ENCODE data around the gene WNT5A.

WNT5A gene

DNA sequence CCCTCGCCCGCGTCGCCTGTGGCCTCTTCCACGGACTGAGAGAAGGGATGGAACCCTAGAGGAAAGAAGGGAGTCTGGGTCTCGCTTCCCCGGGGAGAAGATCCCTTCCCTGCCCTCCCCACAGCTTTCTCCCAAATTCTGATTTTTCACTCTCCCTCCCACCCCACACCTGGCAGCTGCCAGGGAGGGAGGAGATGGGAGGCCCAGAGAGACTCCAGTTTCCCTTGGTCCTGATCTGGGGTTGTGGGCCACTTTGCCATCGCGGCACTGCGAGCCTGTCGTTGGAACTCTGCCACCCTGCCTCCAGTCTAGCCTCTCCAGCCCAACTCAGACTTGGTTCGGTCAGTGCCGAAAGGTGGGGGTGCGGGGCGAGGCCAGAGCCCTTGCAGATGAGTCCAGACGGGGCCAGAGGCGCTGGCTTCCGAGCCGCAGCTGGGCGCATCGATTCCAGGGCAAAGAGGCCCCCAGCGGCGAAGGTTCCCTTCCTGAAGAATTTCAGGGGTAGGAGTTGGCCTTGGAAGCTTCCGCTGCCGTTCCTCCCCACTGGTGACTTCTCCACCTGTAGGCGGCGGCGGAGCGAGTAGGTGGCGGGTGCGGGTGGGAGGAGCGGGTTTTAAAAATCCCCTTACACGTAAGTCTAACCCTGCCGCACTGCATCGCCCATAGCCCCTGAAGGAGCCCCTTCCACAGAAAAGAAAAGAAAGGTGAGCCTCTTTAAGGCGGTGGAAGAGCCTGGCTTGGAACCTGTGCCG lies 5.2 kb downstream of the WNT5A start:
- DNase-seq: no peak

DNA sequence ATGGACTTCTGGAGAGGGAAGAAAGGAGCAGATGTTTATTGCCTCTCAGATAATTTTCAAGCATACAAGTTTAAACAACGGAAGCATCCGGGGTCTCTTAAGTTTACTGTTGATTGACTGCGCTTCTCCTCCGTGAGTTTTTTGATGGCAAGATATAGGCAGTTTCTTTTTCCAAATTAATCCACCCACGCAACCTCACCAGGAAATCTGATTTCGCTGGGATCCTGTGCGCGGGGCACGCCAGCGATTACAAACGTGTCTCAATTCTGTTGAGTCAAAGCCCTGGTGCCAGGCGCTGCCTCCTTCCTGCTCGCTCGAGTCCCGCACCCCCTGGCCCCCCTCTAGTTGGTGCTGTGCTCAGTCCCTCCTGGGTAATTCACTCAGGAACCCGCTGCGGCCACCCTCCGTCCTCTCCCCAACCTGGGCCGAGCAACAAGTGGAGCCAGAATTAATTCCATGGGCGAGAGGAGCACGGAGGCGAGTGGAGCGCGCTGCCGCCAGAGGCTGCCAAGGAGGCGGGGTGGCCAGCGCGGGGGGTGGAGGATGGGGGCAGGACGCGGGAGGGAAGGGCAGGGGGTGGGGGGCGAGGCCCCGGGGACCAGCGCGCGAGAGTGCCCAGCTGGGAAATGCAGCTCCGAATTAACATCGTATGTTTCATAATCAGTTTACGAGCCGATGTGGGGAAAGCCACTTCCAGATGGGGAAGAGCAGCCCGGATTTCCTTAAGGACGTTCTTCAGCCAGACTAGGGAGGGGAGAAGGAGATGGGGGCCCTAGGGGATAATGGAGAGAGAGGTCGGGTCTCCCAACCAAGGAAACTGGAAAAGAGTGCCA lies 6.0 kb downstream of the WNT5A start:
- no peak for DNase-seq

DNA sequence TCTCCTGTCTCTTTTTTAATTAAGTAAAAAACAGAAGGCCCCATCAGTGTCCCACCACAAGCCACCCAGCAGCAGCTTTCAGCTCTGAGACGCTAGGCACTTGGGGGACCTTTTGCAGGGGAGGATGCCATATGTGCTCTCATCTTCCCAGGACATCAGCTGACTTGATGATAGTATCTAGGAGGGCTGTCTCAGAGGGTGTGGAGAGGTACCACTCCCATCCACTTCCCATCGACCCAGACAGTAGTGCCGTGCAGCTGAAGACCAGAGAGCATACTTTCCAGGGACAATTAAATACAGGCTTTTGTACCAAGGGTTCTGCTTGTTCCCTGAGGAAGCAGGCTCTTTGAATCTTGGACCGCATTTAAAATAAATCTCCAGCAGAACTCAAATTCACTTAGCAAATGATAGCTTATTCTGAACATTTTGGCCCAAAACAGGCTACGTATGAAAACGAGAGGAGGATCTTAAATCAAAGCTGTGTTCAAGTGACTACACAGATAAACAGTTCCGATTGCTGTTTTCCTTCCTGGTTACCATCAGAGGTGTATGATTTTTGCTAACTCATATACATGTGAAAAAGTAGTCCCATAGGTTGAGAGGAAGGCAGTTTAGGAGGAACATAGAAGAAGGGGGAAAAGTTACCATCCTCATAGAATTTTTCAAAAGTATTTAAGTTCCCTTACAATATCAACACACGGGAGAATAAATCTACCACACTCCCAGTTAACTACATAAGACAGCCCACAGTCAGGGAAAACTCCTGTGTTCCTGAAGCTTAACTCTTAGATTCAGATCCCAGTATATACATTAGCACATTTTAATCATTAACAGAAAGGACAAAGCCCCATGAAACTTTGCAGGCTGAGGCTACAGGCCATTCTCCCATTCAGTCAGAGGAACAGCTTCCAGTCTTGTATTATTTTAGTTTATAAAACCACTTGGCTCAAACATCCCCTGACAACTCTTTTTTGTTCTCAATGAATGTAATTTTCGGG lies 9.5 kb downstream of the WNT5A start:
- DNase-seq: no peak

DNA sequence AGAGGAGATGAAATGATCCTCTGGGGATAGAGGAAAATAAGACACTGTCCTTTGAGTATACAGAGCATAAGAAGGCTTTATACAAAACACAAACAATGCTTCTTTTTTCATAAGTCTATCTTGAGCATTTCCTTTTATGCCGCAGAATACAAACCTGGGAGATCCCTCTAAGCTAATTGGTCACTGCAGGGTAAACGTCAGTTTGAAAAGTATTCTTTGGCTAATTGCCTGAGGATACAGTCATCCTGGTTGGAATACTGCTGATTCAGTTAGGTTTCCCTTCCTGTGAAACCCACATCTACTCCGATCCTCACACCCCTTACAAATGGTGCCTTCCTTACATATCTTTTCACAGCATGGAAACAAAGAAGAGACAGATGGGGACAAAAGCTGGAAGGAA lies 10.6 kb downstream of the WNT5A start:
- no peak for DNase-seq

DNA sequence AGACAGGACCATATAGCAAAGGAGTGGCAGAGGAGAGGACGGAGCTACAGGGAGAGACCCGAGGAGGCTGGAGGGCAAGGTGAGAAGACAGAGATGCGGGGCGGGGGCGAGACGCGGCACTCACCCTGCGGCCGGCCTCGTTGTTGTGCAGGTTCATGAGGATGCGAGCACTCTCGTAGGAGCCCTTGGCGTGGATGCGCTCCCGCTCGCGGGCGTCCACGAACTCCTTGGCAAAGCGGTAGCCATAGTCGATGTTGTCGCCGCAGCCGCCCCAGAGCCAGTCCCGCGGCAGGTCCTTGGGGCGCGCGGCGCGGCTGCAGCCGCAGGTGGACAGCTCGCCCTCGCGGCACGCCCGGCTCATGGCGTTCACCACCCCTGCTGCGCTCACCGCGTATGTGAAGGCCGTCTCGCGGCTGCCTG lies 12.9 kb downstream of the WNT5A start:
- no peak for DNase-seq

DNA sequence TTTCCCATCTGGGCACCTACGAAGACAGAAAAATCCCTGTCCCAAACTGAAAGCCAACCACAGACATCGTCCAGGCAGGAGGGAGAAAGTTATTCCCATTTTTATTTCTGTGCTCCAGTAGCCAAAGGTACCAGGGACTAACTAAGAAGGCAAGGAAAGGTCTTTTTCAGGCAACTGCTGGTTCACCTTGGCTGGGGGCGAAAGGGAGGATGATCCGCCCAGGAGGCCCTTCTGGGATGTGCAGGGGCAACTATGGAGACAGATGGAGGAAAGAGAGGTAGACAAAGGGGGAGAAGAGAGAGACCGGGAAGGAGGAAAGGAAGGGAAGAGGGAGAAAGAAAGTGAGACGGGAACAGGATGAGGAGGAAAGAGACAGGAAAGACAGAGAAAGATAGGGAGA lies 13.3 kb downstream of the WNT5A start:
- DNase-seq: no peak

DNA sequence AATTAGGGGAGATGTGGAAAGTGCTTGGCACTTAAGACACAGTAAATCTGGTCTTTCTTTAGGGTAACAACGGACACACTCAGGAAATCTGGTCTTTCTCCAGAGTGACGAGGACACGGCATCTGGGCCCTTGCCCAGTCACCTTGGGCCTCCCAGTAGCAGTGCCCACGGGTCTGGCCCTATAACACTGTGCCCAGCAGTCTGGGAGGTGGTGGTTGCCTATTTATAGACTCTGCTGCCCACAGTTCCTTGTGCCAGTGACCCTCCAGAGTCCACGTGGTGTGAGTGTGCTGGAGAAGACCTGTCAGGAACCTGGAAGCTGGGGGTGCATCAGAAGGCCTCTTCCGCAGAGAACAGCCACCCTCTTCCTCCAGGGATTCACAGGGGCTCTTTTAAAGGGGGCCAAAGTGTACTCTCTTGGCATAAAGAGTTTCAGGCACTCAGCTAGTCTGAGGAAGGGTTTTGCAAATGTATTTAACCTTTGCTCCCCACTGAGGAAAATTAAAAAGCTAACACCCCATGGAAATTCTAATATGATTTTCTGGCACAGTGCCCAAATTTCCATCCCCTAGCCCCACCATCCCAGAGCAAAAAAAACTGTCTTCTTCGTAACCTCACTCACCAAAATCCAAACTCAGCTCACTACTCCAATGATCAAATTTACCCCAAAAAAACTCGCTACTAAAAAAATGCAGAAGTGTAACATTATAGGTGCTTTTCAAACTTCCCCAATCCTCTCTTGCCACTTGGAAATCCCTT lies 15.4 kb downstream of the WNT5A start:
- no peak for DNase-seq

DNA sequence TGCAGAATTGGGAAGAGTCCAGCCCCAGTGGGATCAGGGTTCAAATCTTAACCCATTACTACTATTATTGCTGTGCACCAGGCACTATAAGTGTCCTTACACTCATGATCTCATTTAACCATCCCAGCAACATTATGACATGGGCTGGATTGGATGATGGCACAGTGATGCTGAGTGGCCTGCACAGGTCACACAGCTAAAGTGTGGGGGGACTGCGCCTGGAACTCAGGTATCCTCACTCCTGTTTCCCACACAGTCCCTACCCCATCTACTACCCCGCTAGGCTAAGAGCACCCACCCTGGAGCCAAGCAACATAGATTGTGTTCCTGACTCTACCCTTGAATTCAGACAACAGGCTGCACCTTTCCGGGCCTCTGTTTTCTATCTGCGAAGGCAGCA lies 16.0 kb downstream of the WNT5A start:
- DNase-seq: no peak

DNA sequence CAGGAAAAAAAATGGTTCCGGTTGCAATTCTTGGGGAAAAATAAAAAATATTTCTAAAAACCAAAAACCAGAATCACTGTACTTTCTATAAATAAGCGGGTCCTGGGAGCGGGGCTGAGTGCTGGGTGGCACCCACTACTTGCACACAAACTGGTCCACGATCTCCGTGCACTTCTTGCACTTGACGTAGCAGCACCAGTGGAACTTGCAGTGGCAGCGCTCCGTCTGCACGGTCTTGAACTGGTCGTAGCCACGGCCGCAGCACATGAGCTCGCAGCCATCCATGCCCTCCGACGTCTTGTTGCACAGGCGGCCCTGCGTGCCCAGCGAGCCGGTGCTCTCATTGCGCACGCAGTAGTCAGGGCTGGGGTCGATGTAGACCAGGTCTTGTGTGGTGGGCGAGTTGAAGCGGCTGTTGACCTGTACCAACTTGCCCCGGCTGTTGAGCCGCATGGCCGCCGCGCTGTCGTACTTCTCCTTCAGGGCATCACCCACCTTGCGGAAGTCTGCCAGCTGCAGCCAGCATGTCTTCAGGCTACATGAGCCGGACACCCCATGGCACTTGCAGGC lies 17.1 kb downstream of the WNT5A start:
- no peak for DNase-seq

DNA sequence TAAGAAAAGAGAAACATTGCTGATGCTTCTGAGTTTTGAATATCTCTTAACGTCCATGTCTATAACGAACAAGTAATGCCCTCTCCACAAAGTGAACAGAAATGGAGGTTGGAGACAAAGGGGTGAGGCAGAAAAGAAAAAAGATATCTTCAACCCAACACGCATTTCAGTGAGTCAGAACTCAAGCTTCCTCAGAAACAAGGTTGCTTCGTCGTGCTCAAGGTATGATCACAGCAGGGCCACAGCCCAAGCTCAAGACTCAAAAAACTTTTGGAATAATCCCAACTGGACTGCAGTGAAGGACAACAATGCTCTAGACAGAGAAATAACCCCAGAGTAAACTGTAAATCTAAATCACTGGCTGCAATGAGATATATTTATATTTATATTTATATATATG lies 18.9 kb downstream of the WNT5A start:
- DNase-seq: no peak

DNA sequence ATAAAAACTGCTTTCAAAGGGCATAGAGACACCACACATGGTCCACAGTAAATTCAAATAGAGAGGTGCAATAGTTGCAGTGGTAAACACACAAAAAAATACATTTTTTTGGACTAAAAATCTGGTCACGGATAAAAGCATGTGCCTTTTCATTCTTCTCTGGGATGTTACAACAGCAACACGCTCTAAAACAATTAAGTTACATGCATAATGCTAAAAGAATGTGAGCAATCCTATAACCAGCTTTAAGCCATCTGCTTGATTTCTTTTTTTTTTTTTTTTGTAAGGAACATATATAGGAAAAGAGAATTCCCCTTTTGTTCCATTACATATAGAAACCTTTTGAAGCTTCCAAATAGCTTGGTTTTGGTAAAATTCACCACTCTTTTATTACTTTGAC lies 20.0 kb downstream of the WNT5A start:
- DNase-seq: no peak

DNA sequence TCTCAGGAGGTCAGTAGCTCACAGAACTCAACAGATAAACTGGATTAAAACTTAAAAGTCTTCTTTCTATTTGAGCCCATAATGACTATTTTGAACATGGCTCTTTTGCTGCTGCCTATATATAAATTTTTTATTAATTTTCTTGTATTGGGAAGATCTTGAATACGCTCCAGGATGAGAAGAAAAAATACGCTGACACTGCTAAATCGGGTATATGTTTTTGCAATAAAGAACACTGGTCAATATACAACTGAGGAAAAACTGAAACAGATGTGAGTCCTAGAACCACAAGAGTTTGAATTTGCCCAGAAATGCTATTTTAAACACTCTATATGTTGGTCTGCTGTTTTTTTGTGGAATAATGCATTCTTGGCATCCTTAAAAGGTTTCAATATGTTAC lies 20.6 kb downstream of the WNT5A start:
- no peak for DNase-seq

DNA sequence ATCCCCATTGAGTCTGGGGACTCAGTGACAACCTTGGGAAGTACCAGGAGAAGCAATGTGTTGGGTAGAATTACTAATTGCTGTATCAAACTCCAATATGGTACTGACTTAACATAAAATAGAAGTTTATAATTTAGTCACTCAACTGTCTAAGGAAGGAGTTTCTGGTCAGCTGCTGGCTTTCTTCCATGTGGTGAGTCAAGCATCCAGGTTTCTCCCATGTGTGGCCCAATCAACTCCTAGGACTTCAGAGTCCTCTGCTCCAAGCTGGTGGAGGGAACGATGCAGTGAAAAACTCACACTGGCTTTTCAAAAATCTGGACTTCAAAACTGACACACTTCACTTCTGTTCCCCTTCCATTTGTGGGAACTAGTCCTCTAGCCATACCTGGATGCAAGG lies 25.2 kb downstream of the WNT5A start:
- no peak for DNase-seq

DNA sequence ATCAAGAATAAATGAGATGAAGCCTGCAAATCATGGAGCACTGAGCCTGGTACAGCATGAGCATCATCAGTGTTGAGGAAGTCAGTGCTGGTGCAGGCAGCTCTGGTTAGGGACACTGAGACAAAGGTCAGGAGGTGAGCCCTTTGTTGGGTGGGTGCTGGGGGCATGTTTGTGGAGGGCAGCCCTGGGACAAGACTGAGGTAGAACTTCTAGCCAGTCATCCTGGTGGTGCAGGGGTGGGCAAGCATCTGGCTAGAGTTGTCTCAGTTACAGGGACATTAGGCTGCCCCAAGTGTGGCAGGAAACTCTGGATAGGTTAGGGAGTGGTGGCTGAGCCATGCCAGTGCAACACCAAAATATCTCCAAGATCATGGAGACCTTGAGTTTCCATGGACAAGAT lies 27.3 kb downstream of the WNT5A start:
- DNase-seq: no peak

DNA sequence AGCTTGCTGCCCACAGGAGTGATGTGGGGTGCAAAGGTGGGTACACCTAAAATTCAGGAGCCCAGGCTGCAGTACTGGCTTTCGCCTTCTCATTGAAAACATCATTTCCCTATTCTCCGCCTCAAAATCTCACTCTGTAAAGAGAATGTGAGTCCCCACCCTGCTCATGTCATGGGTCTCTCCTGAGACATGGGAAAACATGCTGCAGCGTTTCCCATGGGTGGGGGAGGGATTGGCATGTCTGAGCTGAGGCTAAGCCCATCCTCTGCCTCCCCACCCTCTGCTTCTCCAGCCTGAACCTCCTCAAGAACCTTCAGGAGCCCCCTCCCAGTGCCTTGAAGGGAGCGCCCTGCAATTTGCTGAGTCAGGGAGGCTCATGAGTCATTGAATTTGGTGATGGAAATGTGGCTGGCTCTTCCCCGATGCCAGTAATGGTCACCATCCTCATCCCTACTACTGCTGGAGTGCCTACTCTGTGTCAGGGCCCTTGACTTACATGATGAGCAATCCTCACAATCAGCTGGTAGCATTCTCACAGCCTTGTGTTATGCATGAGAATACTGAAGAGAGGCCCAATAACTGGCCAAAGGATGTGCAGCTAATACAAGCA lies 28.8 kb downstream of the WNT5A start:
- no peak for DNase-seq

DNA sequence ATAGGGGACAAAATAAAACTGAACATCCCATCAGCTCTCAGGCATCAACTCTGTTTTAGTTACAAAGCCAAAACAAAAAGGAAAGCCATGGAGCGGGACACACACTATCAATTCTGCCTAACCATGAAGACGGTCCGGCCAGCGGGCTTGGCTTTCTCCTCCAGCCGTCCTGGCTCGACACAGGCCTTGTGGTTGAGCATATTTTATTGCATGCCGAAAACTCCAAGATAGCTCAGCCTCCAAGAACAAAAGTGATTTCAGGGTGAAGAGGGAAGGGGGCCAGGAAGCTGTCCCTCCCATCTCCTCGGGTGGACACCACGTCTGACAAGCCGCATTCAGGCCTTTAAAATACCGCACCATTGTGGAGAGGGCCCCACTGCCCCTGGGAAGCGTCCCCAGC lies 31.2 kb downstream of the WNT5A start:
- DNase-seq: no peak

DNA sequence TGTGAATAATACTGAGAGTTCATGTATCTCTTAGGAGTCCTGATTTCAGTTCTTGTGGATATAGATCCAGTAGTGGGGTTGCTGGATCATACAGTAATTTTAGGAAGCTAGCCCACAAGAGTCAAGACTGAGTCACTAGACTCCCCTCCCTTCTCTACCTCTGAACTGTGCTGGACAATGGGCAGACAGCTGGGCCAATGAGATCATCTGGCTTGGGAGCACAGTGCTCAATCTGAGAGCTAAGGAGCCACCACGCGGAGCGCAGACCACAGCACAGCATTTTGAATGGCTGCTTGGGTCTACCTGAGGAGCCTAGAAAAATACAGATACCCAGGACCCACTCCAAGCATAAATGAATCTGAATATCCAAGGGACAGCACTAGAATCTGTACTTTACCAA lies 32.5 kb downstream of the WNT5A start:
- no peak for DNase-seq

DNA sequence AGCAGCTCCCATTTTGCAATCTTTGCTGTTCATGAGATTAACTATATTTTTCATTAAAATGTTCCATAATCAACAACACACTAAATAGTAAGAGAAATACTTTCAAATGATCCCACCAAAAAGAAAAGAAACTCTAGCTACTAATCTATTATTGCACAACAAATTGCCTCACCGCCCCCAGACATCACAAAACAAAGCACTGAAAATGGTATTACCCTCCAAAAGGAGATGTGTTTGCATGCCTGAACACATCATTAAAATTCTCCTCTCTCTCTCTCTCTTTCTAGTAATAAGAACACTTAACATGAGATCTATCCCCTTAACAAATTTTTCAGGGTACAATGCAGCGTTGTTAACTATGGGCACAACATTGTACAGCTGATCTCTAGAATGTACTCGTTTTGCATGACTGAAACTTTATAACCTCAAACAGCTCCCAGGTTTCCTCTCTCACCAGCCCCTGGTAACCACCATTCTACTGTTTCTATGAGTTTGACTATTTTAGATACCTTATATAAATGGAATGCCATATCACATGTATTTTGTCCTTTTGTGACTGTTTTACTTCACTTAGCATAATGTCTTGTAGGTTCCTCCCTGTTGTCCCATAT lies 33.1 kb downstream of the WNT5A start:
- no peak for DNase-seq

DNA sequence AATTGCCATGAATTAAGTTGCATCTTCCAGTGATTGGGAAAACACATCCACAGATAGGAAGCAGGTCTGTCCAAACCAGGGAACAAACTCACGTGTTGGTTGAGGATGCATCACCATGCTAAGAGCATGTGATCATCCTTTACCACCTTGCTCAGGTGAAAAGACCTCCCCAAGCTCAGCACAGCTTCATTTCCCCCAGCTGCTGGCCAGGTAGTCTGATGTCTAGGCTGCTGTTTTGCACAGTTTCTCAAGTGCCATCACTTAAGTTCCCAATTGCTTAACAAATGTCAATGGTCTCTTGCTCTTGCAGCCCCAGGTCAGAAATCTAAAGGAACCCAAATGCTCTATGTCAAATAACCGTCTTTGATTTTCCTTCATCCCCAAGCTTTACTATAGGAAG lies 34.2 kb downstream of the WNT5A start:
- DNase-seq: no peak

DNA sequence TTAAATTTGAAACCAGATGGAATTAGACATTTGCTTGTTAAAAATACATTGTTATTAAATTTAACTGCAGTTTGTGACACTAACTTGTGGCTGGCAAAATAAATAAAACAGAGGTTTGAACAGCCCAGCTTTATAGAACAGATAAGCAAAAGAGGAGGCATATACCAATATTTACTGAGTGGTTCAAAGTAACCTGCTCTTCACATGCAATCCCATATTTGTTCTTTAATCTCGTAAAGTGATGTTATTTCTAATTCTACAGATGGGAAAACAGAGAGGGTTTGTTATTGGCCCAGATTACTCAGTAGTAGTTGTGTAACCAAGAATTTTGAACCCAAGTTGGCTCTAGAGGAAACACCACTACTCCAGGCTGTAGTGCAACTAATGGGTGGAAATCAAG lies 37.6 kb downstream of the WNT5A start:
- no peak for DNase-seq

DNA sequence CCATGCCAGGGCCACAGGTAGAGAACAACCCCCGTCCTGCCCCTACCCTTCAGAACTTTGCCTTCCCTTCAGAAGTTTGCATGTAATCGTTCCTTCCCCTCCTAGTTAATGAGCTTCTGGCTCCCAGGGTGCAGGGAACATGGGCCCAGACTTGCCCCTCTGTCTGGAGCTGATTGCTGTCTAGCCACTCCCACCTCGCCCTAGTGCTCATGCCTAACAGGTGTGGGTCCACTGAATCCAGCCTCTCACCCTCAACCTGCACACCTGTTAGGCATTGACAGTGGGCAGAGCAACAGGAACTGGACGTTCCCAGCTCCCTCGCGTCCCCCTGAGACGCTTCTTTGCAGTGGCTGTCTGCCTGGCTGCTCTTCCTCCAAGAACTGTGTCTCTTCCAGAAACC lies 40.3 kb downstream of the WNT5A start:
- no peak for DNase-seq

Measured in activated gamma-delta T cell (primary cell).